Activated CD8-positive, alpha-beta memory T cell treated with anti-CD3 and anti-CD28 coated beads for 1 hour (primary cell): ENCODE data around the gene PCDHGA4.
"Not testable (repeated sequence)": the region's sequence is repeated elsewhere in the genome, so short reads cannot be mapped to it uniquely, and the experiment has no call there.

ENCODE experiments used
- DNase-seq, 2 donors: peaks; one replicate each; pipeline ENCODE4 v3.0.0-alpha.2; 2020; ENCODE audit warnings: low read depth in 1 of 2; ENCODE audit errors: extremely low read depth in 1 of 2

The PCDHGA4 gene

DNA sequence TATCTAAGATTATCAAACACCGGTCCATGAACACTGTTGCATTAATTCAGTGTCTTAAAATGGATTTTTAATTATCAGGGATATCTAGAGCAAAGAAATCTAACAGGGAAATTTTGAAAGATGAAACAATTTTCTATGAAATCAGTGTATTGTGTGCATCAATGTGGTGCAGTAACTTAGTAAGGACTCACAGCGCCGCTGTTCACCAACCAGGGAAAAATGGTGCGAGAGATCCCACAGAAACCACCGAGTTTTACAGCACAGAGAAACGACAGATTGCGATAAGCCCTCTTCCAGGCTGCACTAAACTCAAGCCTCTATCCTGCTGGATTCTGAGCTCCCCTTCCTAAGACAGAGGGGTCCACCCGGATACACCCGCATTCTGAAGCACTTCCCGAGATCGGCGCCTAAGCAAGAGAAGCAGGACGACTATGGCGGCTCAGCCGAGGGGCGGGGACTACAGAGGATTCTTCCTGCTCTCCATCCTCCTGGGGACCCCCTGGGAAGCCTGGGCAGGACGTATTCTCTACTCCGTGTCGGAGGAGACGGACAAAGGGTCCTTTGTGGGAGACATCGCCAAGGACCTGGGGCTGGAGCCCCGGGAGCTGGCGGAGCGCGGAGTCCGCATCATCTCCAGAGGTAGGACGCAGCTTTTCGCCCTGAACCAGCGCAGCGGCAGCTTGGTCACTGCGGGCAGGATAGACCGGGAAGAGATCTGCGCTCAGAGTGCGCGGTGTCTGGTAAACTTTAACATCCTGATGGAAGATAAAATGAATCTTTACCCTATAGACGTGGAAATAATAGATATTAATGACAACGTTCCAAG lies 27.9 kb downstream of the PCDHGA4 start, which contains the start of gene PCDHGA7:
Gene PCDHGA7 (plus strand): TSS at position 274 of the 826 bp plus-strand sequence. CDS start 158 bp downstream, at position 432.
- DNase-seq: no peak

GRCh38 chr5:141383345-141383744 lies 28.5 kb downstream of the PCDHGA4 start:
- no peak for DNase-seq

DNA sequence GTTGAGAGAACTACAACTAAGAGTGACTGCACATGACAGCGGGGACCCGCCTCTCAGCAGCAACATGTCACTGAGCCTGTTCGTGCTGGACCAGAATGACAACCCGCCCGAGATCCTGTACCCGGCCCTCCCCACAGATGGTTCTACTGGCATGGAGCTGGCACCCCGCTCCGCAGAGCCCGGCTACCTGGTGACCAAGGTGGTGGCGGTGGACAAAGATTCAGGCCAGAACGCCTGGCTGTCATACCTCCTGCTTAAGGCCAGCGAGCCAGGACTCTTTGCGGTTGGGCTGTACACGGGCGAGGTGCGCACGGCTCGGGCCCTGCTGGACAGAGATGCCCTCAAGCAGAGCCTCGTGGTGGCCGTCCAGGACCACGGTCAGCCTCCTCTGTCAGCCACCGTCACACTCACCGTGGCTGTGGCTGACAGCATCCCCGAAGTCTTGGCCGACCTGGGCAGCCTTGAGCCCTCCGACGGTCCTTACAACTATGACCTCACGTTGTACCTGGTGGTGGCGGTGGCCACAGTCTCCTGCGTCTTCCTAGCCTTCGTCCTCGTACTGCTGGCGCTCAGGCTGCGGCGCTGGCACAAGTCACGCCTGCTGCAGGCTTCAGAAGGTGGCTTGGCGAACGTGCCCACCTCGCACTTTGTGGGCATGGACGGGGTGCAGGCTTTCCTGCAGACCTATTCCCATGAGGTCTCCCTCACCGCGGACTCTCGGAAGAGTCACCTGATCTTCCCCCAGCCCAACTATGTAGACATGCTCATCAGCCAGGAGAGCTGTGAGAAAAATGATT lies 29.8 kb downstream of the PCDHGA4 start:
- DNase-seq: no peak

DNA sequence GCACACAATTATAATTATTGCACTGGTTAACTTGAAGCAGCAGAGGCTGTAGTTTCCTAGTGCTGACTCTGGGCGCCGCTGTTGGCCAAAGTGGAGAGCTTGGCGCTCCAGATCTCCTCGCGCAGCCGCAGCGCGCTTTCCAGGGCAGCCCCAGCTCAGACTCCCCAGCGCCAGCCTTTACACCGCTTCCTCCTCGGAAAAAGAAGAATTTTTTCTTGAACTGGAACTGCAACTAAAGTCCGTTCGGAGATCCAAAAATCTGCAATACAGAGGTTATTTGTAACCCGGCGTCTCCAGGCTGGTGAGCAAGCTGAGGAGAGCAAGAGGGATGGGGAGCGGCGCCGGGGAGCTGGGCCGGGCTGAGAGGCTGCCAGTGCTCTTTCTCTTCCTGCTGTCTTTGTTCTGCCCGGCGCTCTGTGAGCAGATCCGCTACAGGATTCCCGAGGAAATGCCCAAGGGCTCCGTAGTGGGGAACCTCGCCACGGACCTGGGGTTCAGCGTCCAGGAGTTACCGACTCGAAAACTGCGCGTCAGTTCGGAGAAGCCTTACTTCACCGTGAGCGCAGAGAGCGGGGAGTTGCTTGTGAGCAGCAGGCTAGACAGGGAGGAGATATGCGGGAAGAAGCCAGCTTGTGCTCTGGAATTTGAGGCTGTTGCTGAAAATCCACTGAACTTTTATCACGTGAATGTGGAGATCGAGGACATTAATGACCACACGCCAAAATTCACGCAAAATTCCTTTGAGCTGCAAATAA lies 32.9 kb downstream of the PCDHGA4 start, which contains the start of gene PCDHGB4:
Gene PCDHGB4 (plus strand): TSS at position 142 of the 755 bp plus-strand sequence. CDS start 187 bp downstream, at position 329.
- not testable (repeated sequence) for DNase-seq

GRCh38 chr5:141388661-141389060 lies 33.8 kb downstream of the PCDHGA4 start:
- DNase-seq: no peak

DNA sequence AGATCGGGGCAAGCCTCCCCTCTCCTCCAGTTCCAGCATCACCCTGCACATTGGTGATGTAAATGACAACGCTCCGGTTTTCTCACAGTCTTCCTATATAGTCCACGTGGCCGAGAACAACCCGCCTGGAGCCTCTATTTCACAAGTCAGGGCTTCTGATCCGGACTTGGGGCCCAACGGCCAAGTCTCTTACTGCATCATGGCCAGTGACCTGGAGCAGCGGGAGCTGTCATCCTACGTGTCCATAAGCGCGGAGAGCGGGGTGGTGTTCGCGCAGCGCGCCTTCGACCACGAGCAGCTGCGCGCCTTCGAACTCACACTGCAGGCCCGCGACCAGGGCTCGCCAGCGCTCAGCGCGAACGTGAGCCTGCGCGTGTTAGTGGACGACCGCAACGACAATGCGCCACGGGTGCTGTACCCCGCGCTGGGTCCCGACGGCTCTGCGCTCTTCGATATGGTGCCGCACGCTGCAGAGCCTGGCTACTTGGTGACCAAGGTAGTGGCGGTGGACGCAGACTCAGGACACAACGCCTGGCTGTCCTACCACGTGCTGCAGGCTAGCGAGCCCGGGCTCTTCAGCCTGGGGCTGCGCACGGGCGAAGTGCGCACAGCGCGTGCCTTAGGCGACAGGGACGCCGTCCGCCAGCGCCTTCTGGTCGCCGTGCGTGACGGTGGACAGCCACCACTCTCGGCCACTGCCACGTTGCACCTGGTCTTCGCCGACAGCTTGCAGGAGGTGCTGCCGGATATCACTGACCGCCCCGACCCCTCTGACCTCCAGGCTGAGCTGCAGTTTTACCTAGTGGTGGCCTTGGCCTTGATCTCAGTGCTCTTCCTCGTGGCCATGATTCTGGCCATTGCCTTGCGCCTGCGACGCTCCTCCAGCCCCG lies 34.6 kb downstream of the PCDHGA4 start:
- DNase-seq: no peak

DNA sequence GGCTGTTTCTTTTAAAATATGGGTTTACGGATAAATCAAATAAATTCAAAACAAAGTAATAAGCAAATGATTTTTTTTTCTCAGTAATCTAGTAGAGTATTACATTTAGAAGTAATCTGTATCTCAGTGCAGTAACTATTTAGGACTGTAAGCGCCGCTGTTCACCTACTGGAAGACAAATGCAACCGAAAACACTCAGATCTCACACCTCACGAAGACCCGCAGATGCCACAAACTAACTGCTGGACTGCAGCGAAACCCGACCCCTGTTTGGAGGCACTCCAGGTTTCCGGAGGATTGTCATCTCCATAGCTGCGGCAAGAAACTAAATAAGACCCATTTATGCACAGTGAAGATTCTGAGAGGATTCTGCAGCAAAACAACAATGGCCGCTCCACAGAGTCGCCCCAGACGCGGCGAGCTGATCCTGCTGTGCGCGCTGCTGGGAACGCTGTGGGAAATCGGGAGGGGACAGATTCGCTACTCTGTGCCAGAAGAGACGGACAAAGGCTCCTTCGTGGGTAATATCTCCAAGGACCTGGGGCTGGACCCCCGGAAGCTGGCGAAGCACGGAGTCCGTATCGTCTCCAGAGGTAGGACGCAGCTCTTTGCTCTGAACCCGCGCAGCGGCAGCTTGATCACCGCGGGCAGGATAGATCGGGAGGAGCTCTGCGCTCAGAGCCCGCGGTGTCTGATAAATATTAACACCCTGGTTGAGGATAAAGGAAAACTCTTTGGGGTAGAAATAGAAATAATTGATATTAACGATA lies 37.8 kb downstream of the PCDHGA4 start, which contains the start of gene PCDHGA8:
Gene PCDHGA8 (plus strand): TSS at position 205 of the 770 bp plus-strand sequence. CDS start 181 bp downstream, at position 386.
- no peak for DNase-seq

DNA sequence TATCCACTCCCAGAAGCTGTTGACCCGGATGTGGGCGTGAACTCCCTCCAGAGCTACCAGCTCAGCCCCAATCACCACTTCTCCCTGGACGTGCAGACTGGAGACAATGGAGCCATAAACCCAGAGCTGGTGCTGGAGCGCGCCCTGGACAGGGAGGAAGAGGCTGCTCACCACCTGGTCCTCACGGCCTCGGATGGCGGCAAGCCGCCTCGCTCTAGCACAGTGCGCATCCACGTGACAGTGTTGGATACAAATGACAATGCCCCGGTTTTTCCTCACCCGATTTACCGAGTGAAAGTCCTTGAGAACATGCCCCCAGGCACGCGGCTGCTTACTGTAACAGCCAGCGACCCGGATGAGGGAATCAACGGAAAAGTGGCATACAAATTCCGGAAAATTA lies 38.4 kb downstream of the PCDHGA4 start:
- DNase-seq: no peak

- not testable (repeated sequence) for DNase-seq
Measured at GRCh38 chr5:141394401-141395187, 39.8 kb downstream of the PCDHGA4 start.

DNA sequence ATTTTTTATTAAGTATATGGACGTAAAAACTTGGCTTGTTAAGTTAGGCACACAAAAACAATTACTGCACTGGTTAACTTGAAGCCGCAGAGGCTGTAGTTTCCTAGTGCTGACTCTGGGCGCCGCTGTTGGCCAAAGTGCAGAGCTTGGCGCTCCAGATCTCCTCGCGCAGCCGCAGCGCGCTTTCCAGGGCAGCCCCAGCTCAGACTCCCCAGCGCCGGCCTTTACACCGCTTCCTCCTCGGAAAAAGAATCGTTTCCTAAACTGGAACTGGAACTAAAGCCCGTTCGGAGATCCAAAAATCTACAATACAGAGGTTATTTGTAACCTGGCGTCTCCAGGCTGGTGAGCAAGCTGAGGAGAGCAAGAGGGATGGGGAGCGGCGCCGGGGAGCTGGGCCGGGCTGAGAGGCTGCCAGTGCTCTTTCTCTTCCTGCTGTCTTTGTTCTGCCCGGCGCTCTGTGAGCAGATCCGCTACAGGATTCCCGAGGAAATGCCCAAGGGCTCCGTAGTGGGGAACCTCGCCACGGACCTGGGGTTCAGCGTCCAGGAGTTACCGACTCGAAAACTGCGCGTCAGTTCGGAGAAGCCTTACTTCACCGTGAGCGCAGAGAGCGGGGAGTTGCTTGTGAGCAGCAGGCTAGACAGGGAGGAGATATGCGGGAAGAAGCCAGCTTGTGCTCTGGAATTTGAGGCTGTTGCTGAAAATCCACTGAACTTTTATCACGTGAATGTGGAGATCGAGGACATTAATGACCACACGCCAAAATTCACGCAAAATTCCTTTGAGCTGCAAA lies 43.1 kb downstream of the PCDHGA4 start, which contains the start of gene PCDHGB5:
Gene PCDHGB5 (plus strand): TSS at position 192 of the 796 bp plus-strand sequence. CDS start 181 bp downstream, at position 373.
- DNase-seq: not testable (repeated sequence)

DNA sequence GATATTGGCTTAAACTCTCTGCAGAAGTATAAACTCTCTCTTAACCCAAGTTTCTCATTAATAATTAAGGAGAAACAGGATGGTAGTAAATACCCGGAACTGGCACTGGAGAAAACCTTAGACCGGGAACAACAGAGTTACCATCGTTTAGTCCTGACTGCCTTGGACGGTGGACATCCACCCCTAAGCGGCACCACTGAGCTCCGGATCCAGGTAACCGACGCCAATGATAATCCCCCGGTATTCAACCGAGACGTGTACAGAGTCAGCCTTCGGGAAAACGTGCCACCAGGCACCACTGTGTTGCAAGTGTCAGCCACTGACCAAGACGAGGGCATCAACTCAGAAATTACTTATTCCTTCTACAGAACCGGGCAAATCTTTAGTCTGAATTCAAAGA lies 43.8 kb downstream of the PCDHGA4 start:
- DNase-seq: no peak

DNA sequence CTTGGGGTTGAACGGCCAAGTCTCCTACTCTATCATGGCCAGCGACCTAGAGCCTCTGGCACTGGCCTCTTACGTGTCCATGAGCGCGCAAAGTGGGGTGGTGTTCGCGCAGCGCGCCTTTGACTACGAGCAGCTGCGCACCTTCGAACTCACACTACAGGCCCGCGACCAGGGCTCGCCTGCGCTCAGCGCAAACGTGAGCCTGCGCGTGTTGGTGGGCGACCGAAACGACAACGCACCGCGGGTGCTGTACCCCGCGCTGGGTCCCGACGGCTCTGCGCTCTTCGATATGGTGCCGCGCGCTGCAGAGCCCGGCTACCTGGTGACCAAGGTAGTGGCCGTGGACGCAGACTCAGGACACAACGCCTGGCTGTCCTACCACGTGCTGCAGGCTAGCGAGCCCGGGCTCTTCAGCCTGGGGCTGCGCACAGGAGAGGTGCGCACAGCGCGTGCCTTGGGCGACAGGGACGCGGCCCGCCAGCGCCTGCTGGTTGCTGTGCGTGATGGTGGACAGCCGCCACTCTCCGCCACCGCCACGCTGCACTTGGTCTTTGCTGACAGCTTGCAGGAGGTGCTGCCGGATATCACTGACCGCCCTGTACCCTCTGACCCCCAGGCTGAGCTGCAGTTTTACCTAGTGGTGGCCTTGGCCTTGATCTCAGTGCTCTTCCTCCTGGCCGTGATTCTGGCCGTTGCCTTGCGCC lies 44.9 kb downstream of the PCDHGA4 start:
- no peak for DNase-seq

DNA sequence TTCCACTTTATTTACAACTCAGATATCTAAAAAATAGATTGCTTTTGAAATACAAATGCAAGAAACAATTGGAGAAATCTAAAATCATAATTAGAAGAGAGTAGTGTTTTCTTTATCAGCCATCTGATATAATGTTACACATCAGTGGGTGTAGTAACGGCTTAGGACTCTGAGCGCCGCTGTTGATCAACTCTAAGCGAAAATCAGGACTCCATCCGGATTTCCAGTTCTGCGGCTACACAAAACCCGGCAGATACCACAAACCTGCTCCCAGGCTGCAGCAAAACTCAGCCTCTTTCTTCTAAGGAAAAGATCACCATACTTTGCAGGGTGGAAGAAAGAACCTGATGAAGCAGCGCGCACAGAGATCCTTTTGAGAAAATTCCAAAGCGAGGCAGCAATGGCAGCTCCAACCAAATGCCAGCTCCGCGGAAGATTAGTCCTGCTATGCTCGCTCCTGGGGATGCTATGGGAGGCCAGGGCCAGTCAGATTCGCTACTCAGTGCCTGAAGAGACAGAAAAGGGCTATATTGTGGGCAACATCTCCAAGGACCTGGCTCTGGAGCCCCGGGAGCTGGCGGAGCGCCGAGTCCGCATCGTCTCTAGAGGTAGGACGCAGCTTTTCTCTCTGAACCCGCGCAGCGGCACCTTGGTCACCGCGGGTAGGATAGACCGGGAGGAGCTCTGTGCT lies 47.9 kb downstream of the PCDHGA4 start, which contains the start of gene PCDHGA9:
Gene PCDHGA9 (plus strand): TSS at position 226 of the 691 bp plus-strand sequence. CDS start 175 bp downstream, at position 401.
- no peak for DNase-seq

GRCh38 chr5:141403387-141403786 lies 48.6 kb downstream of the PCDHGA4 start:
- DNase-seq: no peak
